ENCODE results near the gene PIGC.
A peak's percentile ranks its signal among the peaks of the same experiment; 100 is the strongest.

GRCh38 chr1:172449585-172450523 is 6.0 kb upstream of the PIGC start:
- peak; percentile 37 to 89 (median 75) for TF ChIP-seq CTCF (IDR thresholded peaks at IDR 0.05)
- TF ChIP-seq POLR2A (IDR thresholded peaks at IDR 0.05), result no peak
